HPDE6-E6E7 (cell line): ENCODE results near the gene SLC26A3.

Source experiments
- DNase-seq: peaks from one replicate; pipeline ENCODE4 v3.0.0; 2011; ENCODE audit warnings: missing footprints; ENCODE audit errors: extremely low spot score

SLC26A3 gene

DNA sequence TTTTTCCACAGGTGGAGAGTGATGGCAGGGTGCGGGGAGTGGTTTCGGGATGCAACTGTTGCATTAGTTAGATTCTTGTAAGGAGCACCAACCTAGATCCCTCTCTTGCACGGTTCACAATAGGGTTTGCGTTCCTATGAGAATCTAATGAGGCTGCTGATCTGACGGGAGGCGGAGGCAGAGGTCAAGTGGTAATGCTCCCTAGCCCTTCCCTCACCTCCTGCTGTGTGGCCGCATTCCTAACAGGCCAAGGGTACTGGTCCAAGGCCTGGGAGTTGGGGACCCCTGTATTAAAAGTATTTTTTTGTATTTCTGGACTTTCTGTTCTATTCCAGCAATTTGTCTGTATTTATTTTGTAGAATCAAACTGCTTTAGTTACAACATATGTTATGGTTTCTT, 51.9 kb downstream of the SLC26A3 start:
- DNase-seq, result no peak

DNA sequence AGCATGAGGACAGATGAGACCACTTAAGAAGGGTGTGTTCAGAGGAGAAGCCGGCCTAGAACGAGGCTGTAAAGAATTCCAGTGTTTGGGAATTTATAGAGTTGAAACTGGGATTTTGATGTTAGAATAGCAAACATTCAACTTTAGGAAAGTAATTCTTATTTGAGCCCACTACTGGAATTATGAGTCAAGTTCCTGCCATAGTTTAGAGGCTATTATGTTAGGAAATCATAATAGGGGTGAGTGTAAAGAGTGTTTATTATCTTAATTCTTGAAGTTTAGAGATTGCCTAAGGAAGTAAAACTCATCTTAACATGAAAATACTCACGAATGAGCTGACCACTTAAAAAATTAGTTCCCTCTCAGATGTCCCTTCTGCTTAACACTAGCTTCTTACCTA, 57.0 kb downstream of the SLC26A3 start:
- DNase-seq, result no peak

DNA sequence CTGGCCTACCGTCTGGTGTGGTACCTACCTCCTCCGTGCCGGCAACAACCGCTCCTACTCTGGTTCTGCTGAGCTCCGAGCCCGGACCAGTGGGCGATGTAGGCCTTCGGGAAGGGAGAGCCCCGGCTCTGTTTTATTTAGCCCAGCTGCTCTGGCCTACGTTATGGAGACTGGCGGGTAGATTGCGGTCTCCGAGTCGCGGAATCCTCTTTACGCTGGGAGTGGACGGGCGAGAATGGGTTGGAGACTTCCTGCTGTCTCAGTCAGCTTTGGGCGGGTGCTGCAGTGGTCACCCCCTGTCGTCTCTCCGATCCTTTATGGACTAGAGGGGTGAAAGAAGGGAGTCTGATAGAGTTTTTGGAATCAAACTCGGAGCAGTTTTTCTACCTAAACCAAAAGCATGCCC, 58.7 kb downstream of the SLC26A3 start:
- DNase-seq, result peak; percentile 14

DNA sequence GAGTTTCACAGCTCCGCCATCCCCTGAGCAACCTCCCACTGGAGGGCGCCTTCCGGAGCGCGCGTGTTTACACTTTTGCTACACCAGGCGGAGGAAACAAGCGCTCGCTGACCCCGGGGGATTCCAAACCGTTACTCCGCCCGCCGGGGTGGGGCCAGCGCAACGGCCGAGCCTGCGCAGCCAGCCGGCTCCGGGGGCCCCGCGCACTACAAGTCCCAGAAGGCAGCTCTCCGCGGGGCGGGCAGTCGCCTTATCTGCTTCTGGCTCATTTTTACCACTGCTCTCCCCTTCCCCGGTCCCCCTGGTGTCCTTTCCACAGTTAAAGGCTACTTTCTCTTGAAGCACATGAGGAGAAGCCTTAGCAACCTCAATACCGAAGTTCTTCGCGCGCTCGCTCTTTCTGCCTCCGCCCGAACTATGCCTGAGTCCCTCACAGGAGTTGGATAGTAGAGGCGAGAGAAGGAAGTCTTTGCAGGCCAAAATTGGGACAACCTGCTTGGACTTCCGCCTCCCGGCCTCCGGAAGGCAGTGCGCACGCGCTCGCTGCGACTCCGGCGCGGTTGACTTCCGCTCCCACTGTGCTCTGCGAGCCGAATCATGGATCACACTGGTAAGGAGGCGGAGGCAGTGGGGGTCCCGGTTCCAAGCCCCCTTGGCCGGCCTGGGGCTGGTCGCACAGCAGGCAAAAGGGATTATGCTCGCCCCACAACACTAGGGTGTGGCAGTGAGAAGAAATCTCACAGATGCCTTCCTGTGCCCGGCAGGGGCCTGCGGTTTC, 59.3 kb downstream of the SLC26A3 start, which contains the start of gene CBLL1:
Gene CBLL1 (plus strand): TSS at position 576 of the 778 bp plus-strand sequence. CDS start 22 bp downstream, at position 598.
- peak; percentile 86 for DNase-seq

DNA sequence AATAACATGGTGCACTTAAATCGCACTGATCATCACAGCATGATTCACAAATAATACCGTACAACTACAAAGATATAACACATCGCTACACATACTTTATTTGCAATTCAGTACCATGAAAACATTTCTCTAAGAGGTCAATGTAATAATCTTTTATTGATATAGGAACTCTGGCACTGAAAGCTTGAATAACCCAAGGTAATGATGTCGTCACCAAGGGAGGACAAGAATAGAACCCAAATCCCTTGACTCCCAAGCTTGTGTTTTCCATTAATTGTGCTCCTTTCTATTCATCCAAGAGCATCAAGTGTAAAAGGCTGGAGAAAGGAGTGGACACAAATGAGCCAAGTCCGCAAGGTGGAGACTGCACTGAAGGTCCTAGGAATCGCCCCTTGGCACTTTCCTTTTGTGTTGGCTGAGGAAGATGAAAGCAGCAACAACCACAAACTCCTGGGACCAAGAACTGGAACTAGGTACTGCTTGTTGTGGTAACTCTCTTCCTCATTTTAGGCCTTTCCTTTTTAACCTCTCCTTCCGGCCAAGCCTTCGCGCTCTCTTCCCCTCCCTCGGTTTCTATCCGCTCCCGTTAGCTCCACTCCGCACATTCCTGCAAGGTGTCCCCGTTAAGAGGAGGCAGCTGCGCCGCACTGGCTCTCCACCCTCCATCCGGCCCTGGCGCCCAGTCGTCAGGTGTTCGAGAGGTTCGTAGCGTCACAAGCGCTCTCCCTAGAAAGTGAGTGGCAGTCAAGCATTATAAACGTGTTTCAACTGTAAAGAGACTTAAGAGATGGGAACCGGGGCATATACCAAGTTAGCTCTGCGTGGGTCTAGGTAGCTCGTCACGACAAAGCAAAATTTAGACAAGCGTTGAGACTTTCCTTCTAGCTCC, 60.1 kb downstream of the SLC26A3 start:
- peak; percentile 34 for DNase-seq

DNA sequence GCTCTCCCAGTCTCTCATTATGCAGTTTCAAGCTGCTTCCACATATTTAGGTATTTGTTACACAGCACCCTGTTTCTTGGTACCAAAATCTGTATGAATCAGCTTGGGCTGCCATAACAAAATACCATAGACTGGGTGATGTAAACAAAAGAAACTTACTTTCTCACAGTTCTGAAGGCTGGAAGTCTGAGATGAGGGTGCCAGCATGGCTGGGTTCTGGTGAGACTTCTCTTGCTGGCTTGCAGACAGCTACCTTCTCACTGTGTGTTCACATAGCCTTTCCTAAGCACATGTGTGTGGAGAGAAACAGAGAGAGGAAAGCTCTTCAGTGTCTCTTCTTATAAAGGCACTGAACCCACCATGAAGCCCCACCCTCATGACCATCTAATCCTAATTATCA, 74.7 kb downstream of the SLC26A3 start:
- DNase-seq, result no peak

DNA sequence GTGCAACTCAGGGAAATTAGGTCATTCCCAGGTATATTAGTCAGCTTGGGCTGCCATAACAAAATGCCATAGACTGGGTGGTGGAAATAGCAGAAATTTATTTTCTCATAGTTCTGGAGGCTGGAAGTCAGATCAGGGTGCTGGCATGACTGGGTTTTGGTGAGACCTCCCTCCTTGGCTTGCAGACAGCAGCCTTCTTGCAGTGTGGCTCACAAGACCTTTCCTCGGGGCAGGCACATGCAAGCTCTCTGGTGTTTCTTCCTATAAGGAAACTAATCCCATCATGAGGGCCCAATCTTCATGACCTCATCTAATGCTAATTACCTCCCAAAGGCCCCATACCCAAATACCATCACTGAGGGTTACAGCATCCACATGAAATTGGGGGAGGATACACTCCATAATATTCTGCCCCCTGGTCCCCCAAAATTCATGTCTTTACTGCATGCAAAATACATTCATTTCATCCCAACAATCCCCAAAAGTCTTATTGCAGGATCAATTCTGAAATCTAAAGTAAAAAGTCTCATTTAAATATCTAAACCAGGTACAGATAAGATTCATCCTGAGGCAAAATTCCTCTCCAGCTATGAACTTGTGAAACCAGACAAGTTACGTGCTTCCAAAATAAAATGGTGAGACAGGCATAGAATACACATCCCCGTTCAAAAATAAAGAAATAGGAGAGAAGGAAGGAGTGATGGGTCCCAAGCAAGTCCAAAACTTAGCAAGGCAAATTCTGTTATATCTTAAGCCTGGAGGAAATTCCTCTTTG, 76.5 kb downstream of the SLC26A3 start:
- DNase-seq, result no peak

DNA sequence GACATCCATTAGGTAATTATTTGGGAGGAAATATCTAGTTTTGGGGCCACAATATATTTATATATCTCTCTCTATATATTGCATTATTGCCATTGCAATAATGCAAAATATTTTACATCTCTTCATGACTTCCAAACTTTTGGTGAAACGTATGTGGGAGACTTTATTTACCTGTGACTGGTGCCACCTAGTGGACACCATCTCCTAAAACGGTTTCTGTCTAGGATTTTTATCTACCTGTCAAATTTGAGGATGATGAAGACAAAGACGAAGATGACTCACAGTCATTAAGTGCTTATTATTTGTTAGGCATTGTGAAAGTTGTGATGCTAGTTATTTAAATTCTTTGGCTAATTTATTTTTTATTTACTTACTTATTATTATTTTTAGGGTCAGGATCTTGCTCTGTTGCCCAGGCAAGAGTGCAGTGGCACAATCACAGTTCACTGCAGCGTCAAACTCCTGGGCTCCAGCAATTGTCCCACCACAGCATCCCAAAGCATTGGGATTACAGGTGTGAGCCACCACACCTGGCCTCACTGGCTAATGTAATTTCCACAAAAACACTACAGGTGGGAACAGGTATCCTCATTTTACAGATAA, 77.8 kb downstream of the SLC26A3 start:
- DNase-seq, result peak; percentile 39

DNA sequence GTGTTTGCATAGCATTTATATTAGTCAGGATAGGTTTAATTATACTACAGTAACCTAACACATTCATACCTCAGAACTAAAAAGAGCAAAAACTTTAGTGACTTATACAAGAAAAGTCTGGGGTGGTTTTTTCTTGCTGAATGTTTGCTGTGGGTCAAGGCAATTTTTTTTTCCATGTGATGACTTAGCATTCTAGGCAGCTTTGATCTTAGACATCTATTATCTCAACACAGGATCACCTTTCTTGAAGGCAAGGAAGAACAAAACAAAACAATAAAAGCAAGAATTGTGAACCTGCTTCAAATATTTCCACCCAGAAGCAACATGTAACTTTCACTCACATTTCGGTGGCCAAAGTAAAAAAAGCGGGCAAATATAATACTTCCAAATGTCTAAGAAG, 79.8 kb downstream of the SLC26A3 start:
- no peak for DNase-seq

DNA sequence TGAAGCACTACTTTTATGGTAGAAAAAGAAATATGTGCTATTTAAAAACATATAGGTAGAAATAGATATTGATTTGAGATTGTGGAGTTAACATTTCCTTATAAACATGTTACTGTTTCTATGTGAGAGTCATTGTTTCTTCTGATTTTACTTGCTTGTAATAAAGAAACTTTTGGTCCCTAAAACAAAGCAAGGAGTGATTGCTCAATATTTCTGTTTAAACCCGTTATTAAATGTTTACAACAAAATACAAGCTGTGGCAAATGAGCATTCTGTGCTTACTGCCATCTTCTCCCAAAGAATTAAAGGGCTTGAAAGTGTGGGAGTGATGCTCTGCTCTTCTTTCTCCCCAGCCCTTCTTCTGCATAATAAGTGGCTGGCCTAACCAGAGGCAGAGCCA, 81.7 kb downstream of the SLC26A3 start:
- DNase-seq, result no peak

DNA sequence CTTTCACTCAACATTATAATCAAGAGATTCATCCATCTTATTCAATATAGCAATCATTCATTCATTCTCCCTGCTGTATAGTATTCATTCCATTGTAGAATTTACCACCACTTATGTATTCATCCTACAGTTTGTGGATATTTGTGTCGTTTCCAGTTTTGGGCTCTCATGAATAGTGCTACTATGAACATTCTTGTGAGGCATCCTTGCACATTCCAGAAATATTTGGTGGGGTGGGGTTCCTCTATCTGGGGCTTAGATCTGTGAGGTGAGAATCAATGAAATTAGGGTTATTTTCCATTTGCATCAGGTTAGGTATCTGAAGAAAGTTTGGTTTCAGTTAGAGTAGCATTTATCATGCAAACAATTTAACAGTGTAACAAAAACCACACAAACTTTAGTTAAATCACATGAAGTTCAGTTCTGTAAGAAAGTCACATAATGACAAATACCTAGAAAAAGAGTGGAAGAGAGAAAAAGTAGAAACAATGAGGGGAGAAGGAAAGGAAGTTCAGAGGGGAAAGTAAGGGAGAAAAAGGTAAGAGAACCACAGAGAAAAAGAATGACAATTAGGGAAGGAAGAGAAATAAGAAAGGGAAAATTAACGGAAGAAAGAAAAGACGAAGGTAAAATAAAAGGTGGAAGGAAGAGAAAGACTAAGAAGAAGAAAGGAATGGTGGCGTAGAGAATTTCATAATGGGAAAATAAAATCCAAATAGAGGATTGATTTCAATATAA, 84.4 kb downstream of the SLC26A3 start:
- DNase-seq, result no peak

DNA sequence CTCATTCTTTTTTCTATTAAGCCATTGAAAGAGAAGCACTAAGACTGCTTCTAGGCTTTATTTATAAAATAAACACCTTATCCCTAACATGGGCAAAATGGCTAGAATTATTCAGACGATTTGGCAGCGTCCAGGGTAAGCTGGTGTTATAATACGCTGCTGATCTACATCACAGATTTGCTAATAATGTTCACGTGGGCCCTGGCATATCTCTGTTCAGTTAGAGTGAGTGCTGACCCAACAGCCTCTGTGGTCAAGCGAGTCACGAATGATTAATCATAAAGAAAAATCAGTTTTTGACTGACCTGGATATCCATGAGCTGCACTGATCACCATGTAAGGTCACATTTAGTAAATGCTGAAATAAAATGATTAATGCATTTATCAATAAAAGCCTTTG, 87.5 kb downstream of the SLC26A3 start:
- peak; percentile 28 for DNase-seq
